ENCODE measurements around the gene CLNK.

Gene CLNK

DNA sequence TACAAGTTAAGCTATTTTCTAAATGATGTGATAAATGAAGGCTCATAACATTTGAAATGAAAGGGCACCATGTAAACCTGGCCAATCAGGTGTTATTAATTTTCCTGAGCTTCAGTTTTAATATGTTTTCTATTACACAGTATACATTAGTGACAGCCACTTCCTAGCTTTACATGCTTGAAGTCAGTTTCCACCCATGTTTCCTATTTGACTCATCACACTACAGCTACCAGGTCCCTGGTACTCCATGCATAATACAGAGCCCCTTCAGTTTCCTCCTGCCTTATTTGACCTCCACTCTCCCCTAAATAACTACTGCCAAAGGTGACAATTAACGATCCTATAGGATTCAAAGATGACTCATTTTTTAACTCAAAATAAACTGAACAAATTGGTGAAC, 245.6 kb downstream of the CLNK start:
- H3K27ac ChIP-seq = no peak overlapping the region
- TF ChIP-seq ZFX (IDR thresholded peaks at IDR 0.05; ENCODE audit: borderline replicate concordance) (no peak), CTCF (IDR thresholded peaks at IDR 0.05) (no peak)

- H3K27ac ChIP-seq = no peak overlapping the region
- TF ChIP-seq CTCF (IDR thresholded peaks at IDR 0.05) = no peak
- TF ChIP-seq ZFX (IDR thresholded peaks at IDR 0.05; ENCODE audit: borderline replicate concordance) = no peak
These were observed 246.8 kb downstream of the CLNK start for GRCh38 chr4:10437735-10438134.

All from 22Rv1 (cell line).